ENCODE measurements around the gene GRIN1.
"Not testable (repeated sequence)": the region's sequence is repeated elsewhere in the genome, so short reads cannot be mapped to it uniquely, and the experiment has no call there.

DNA sequence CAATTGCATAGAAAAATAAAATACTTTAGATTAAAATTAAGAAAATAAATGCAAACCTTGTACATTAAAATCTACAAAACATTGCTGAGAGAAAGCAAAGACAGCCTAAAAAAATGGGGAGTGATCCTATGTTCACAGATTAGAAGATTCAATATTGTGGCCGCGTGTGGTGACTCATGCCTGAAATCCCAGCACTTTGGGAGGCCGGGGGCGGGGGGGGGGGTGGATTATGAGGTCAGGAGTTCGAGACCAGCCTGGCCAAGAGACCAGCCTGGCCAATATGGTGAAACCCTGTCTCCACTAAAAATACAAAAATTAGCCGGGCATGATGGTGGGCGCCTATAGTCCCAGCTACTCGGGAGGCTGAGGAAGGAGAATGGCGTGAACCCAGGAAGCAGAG lies 3.8 kb upstream of the GRIN1 start:
- not testable (repeated sequence) for TF ChIP-seq POLR2AphosphoS5, POLR2A, SPI1, TAF1 (IDR thresholded peaks at IDR 0.05; ENCODE audit: low read depth, low read length)
